Pancreas (tissue), 10 donors: ENCODE measurements around the gene TNNC2. TPM values are rescaled to one million over a fixed set of nuclear protein-coding genes. Genes with fewer than 3 reads are reported as not detected.
"Not testable (repeated sequence)": the region's sequence is repeated elsewhere in the genome, so short reads cannot be mapped to it uniquely, and the experiment has no call there.

Source experiments
- ATAC-seq, 4 donors: fragments of 200-7000 bp; cut with Tn5 transposase; one replicate each; pipeline versions ENCODE4 v1.8.0 to v1.9.1; 2020; ENCODE audit warnings: mild to moderate bottlenecking in 4 of 4, moderate library complexity in 4 of 4
- DNase-seq, 6 donors: peaks; one replicate each; pipeline ENCODE4 v3.0.0-alpha.2; 2020
- FAIRE-seq: peaks from 2 replicates; lab custom pipeline; 2012; peaks lifted over from hg19 to GRCh38; lab: Jason Lieb, UNC
- H3K27ac ChIP-seq, 4 donors: fragments of 200-600 bp; sonication (generic); 1 replicate in 3 of 4; 2 replicates in 1 of 4; pipeline versions ENCODE4 v1.5.0 to v1.8.0; 2020
- H3K27me3 ChIP-seq, 4 donors: fragments of 200-600 bp; one replicate each; pipeline ENCODE4 v1.8.0; 2021
- H3K36me3 ChIP-seq, 3 donors: fragments of 200-600 bp; sonication (generic) in 1 of 3; one replicate each; pipeline versions ENCODE4 v1.5.0 to v1.8.0; 2020 to 2021
- H3K4me1 ChIP-seq, 3 donors: fragments of 200-600 bp; one replicate each; pipeline ENCODE4 v1.8.0; 2021
- H3K4me3 ChIP-seq, 4 donors: fragments of 200-600 bp; sonication (generic) in 2 of 4; one replicate each; pipeline versions ENCODE4 v1.5.0 to v1.8.0; 2020 to 2021
- H3K9me3 ChIP-seq, 4 donors: fragments of 200-600 bp; one replicate each; pipeline ENCODE4 v1.8.0; 2021
- WGBS, 2 donors: extraction: QIAGEN DNeasy Blood & Tissue Kit; methylation state at CpG; one replicate each; pipeline ENCODE4 v1.1.7; 2013; 5-methylcytosine and 5-hydroxymethylcytosine counted together
- intact Hi-C, 3 donors: fragments of 100-400 bp; cut with DNase I; formaldehyde crosslinking; loops; one replicate each; pipeline versions ENCODE4 v1.11.1 to v1.14.2; 2022
- polyA plus RNA-seq, 2 donors: library from polyadenylated mRNA; stranded (reverse); fragments of 200-250 nt; gene quantifications; one replicate each; pipeline ENCODE4 v1.2.3, GENCODE V29; 2013
- total RNA-seq, 6 donors: library from RNA; stranded (reverse); fragmentation: NEBNext Ultra II Directional in 4 of 6; extraction: Animal tissue kit (Norgen Biotek cat#: 25700) in 4 of 6; gene quantifications; one replicate each; pipeline versions ENCODE4 v1.2.1 to v1.2.4, GENCODE V29; 2021 to 2023
- TF ChIP-seq, protein P1 (sequence below), 4 donors: fragments of 200-600 bp; sonication (generic) in 3 of 4; IDR thresholded peaks; one replicate each; pipeline versions ENCODE4 v1.5.0 to v1.8.0; 2021; ENCODE audit warnings: antibody characterized with exemption in 4 of 4
- donor health status: healthy with polysubstance abuse.
- donor health status: DM: no; HTN: no; CAD: no; lungs with moderate emphysema.
- donor health status: DM: no; HTN: no; CAD: no.
- donor health status: control.
- donor health status: control.
- donor health status: Bipolar disorder and iron deficiency.
- donor health status: DM: yes; HTN: yes; CAD: no.
- donor health status: DM: no; HTN: no; CAD: no.
- donor health status: DM: no; HTN: no; CAD: no.
- donor health status: DM: yes; HTN: yes; CAD: no.

The TNNC2 gene
- total and polyA plus RNA-seq, 8 donors = 1.2 to 4.0 TPM; not detected in 6

DNA sequence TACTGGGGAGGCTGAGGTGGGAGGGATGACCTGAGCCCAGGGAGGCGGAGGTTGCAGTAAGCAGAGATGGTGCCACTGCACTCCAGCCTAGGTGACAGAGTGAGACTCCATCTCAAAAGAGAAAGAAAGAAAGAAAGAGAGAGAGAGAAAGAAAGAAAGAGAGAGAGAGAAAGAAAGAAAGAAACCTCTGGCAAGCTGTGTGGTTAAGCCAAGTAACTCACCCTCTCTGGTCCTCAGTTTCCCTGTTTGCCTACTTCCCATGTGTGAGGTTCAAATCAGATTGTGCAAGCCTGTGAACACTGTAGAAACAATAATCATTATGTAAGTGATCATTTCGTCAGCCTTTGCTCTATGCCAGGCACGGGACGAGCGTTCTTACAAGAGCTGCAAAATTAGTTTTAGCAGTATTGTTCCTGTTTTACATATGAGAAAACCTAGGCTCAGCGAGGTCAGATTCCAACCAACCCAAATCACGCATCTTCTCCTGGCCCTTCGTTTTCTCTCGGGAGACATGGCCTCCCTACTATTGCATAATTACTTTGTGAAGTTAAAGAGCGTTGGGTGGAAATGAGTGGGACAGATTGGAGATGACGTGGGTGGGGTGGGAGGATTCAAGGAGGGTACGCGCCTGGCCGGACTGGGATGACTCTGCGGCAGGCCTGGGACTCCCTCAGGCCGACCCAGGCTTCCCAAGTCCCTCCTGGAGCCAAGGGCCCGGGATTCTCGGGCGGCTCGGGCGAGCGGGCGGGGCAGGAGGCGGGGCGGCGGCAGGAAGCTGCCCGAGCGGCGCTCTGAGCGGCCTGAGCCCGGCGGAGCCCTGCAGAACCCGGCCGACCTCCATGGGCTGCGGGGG is 6.1 kb upstream of the TNNC2 start, which contains the start of gene SNX21:
Gene SNX21, plus strand, starts transcription at position 770 of the 853 bp plus-strand sequence. CDS start 121 bp downstream, outside the sequence.
- Histone ChIP-seq H3K4me3 (peak within 1 kb of the TSS; percentile 58 to 84 (median 72)), H3K4me1 (no peaks in the 10 kb centered on the region), H3K36me3 (no peaks in the 10 kb centered on the region), H3K27ac (peak within 1 kb of the TSS; percentile 37 to 77 (median 70)), H3K27me3 (no peaks in the 10 kb centered on the region), H3K9me3 (no peaks in the 10 kb centered on the region)
- no peak for FAIRE-seq
- TF ChIP-seq, protein P1, sequence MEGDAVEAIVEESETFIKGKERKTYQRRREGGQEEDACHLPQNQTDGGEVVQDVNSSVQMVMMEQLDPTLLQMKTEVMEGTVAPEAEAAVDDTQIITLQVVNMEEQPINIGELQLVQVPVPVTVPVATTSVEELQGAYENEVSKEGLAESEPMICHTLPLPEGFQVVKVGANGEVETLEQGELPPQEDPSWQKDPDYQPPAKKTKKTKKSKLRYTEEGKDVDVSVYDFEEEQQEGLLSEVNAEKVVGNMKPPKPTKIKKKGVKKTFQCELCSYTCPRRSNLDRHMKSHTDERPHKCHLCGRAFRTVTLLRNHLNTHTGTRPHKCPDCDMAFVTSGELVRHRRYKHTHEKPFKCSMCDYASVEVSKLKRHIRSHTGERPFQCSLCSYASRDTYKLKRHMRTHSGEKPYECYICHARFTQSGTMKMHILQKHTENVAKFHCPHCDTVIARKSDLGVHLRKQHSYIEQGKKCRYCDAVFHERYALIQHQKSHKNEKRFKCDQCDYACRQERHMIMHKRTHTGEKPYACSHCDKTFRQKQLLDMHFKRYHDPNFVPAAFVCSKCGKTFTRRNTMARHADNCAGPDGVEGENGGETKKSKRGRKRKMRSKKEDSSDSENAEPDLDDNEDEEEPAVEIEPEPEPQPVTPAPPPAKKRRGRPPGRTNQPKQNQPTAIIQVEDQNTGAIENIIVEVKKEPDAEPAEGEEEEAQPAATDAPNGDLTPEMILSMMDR (IDR thresholded peaks at IDR 0.05) = no peak
- 11 to 13% methylated on average over 28 to 35 of the region's 35 CpGs for WGBS, 2 donors
- intact Hi-C loops = no loop called here
- peak; percentile 89 to 92 (median 91) for ATAC-seq
- peak in 5 of 6 donors; percentile 63 to 84 (median 73) for DNase-seq

DNA sequence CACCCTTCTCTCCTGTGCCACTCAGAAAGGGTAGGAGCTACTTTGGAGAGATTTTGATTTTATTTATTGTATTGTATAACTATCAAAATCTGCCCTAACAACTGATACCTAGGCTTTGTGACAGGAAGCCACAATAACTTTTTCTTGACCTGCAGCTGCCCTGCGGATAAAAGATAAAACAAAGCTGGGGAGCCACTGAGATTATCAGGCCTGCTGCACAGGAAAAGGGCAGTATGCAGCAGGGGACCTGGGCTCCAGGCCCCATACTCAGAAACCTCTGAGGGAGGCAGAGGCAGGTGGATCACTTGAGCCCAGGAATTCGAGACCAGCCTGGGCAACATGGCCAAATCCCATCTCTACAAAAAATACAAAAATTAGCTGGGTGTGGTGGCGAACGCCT is 5.5 kb upstream of the TNNC2 start:
- WGBS, 2 donors = 86 to 92% methylated on average over 4 of the region's 4 CpGs
- ATAC-seq = no peak
- DNase-seq = no peak
- TF ChIP-seq, protein P1 (IDR thresholded peaks at IDR 0.05) = no peak
- no peak for FAIRE-seq
- Histone ChIP-seq H3K36me3 (no peaks in the 10 kb centered on the region), H3K27ac (peak overlapping the region in 1 of 4 donors; percentile 65), H3K9me3 (no peaks in the 10 kb centered on the region), H3K27me3 (no peaks in the 10 kb centered on the region), H3K4me3 (no peak overlapping the region), H3K4me1 (no peaks in the 10 kb centered on the region)
- intact Hi-C loops = no loop called here

DNA sequence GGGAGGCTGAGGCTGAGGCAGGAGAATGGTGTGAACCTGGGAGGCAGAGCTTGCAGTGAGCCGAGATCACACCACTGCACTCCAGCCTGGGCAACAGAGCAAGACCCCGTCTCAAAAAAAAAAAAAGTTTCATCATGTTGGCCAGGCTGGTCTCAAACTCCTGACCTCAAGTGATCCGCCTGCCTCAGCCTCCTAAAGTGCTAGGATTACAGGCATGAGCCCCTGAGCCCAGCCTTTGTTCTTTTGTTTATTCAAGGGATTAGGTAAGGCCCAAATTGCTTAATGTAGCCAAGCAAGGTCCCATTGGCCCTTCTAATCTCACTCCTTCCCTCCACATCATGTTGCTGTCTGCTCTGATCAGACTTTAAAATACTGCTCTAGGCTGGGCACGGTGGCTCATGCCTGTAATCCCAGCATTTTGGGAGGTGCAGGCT is 2.6 kb upstream of the TNNC2 start:
- not testable (repeated sequence) for ATAC-seq, H3K9me3 ChIP-seq, FAIRE-seq, H3K4me1 ChIP-seq, H3K27me3 ChIP-seq, H3K4me3 ChIP-seq, DNase-seq, H3K36me3 ChIP-seq, H3K27ac ChIP-seq
- 71 to 77% methylated on average over 4 of the region's 4 CpGs for WGBS, 2 donors
- intact Hi-C loops = loop anchor here in 1 of 3 donors (10.0 kb wide), 1 partner anchor 135 kb away; no protein-coding TSS in a partner anchor

DNA sequence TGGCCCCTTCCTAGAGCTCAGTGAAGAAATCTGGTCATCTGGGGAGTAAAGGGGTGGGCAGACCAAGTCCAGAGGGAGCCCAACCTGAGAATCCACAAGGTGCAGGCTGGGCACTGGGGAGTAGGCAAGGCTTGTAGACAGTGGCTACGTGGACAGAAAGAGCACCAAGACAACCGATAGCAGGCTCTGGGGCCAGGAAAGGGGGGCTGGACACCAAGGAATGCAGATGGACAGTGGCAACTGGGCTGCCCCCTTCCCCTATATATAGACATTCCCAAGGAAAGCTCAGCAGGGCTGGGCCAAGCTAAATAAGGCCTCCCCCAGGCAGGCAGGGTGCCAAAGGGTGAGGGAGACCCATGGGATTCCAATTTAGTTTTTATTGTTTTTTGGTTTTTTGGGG is 1.5 kb upstream of the TNNC2 start:
- DNase-seq (no peak), FAIRE-seq (no peak), ATAC-seq (no peak)
- no peak overlapping the region for H3K27ac ChIP-seq
- intact Hi-C loops = loop anchor here in 1 of 3 donors (10.0 kb wide), 1 partner anchor 136 kb away; no protein-coding TSS in a partner anchor
- 50 to 60% methylated on average over 1 to 2 of the region's 2 CpGs for WGBS, 2 donors
- TF ChIP-seq, protein P1 (IDR thresholded peaks at IDR 0.05) = no peak
- no peaks in the 10 kb centered on the region for H3K9me3 ChIP-seq
- no peak overlapping the region for H3K4me3 ChIP-seq
- no peaks in the 10 kb centered on the region for H3K27me3 ChIP-seq
- no peaks in the 10 kb centered on the region for H3K36me3 ChIP-seq
- H3K4me1 ChIP-seq = no peaks in the 10 kb centered on the region

DNA sequence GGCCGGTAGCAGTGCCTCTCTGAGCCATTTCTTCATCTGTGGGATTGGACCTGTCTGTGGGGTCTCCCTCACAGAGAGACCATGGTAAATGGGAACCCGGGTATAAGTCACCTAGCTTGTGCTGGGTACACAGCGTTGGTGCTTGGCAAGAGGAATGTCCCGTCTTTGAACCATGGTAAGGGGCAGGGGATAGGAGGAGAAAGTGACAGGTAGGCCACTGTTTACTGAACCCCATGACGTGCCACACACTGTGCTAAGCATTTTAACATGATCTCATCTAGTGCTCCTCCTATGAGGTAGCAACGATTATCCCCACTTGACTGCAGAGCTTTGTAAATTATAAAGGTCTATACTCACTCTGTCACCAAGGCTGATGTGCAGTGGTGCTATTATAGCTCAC is 600 bp upstream of the TNNC2 start:
- H3K36me3 ChIP-seq = no peaks in the 10 kb centered on the region
- TF ChIP-seq, protein P1 (IDR thresholded peaks at IDR 0.05) = no peak
- no peak for FAIRE-seq
- no peak overlapping the region for H3K4me3 ChIP-seq
- H3K4me1 ChIP-seq = peaks cover 0 to 4% (median 0%) of the 10 kb centered on the region in 3 donors
- no peaks in the 10 kb centered on the region for H3K27me3 ChIP-seq
- no peak for DNase-seq
- no peak overlapping the region for H3K27ac ChIP-seq
- no peaks in the 10 kb centered on the region for H3K9me3 ChIP-seq
- intact Hi-C loops = loop anchor here in 1 of 3 donors (10.0 kb wide), 1 partner anchor 137 kb away; no protein-coding TSS in a partner anchor
- 62 to 63% methylated on average over 6 of the region's 6 CpGs for whole genome bisulfite sequencing, 2 donors
- no peak for ATAC-seq
